Thyroid gland (tissue), 4 donors: ENCODE results near the gene URM1. TPM values are rescaled to one million over a fixed set of nuclear protein-coding genes. Genes with fewer than 3 reads are reported as not detected.

Experiments used
- DNase-seq, 2 donors: peaks; one replicate each; pipeline ENCODE4 v3.0.0-alpha.2; 2019
- H3K27ac ChIP-seq, 3 donors: fragments of 200-600 bp; sonication (generic); 1 replicate in 2 of 3; 2 replicates in 1 of 3; pipeline ENCODE4 v1.5.1; 2016 to 2019; ENCODE audit warnings: mild to moderate bottlenecking in 1 of 3, moderate library complexity in 1 of 3
- H3K27me3 ChIP-seq: fragments of 200-600 bp; sonication (generic); one replicate; pipeline ENCODE4 v1.5.1; 2019
- H3K36me3 ChIP-seq, 2 donors: fragments of 200-600 bp; sonication (generic); one replicate each; pipeline ENCODE4 v1.5.1; 2016 to 2019
- H3K4me1 ChIP-seq, 2 donors: fragments of 200-600 bp; sonication (generic); one replicate each; pipeline ENCODE4 v1.5.1; 2017 to 2019
- H3K4me3 ChIP-seq, 3 donors: fragments of 200-600 bp; sonication (generic); replicated peaks in 1 of 3; 1 replicate in 2 of 3; 2 replicates in 1 of 3; pipeline ENCODE4 v1.5.1; 2016; ENCODE audit warnings: mild to moderate bottlenecking in 1 of 3
- H3K9me3 ChIP-seq: fragments of 200-600 bp; sonication (generic); one replicate; pipeline ENCODE4 v1.5.1; 2017
- POLR2A ChIP-seq, 2 donors: fragments of 450-650 bp; IDR thresholded peaks; one replicate each; pipeline ENCODE4 v1.6.1; 2017; ENCODE audit warnings: antibody characterized with exemption in 2 of 2, mild to moderate bottlenecking in 2 of 2, moderate library complexity in 1 of 2
- WGBS, 2 donors: methylation state at CpG; one replicate each; pipeline ENCODE4 v1.1.5; 2017; 5-methylcytosine and 5-hydroxymethylcytosine counted together
- intact Hi-C: fragments of 100-400 bp; cut with DNase I; formaldehyde crosslinking; loops from one replicate; pipeline ENCODE4 v1.15.1; 2023
- total RNA-seq, 4 donors: library from RNA; depleted of rRNA; stranded (reverse); fragments of >200 nt; gene quantifications; one replicate each; pipeline ENCODE4 v1.2.3, GENCODE V29; 2016
- TF ChIP-seq, protein P1 (sequence below), 6 experiments: fragments of 200-600 bp in 3 of 6; fragments of 450-650 bp in 3 of 6; sonication (generic) in 3 of 6; IDR thresholded peaks; one replicate each; pipeline ENCODE4 v1.5.1; 2016 to 2019; ENCODE audit warnings: antibody characterized with exemption in 6 of 6, mild to moderate bottlenecking in 2 of 6, inconsistent platforms in 1 of 6, moderate library complexity in 1 of 6

The URM1 gene
- total RNA-seq, 4 donors from 2014 or later: 24.3 to 39.4 (median 31.2) TPM

DNA sequence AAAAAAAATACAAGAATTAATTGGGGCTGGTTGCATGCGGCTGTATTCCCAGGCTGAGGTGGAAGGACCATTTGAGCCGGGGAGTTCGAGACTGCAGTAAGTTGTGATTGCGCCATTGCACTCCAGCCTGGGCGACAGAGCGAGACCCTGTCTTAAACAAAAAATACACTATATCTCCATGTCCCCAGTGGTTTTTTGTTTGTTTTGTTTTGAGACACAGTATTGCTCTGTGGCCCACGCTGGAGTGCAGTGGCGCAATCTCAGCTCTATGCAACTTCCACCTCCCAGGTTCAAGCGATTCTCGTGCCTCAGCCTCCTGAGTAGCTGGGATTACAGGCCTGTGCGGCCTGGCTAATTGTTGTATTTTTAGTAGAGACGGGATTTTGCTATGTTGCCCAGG, 47.4 kb upstream of the URM1 start:
- no peaks in the 10 kb centered on the region for H3K9me3 ChIP-seq
- H3K4me1 ChIP-seq: peaks cover 5 to 22% of the 10 kb centered on the region in 2 donors
- 77% methylated on average over 12 of the region's 12 CpGs for WGBS, 2 donors
- TF ChIP-seq, protein P1, sequence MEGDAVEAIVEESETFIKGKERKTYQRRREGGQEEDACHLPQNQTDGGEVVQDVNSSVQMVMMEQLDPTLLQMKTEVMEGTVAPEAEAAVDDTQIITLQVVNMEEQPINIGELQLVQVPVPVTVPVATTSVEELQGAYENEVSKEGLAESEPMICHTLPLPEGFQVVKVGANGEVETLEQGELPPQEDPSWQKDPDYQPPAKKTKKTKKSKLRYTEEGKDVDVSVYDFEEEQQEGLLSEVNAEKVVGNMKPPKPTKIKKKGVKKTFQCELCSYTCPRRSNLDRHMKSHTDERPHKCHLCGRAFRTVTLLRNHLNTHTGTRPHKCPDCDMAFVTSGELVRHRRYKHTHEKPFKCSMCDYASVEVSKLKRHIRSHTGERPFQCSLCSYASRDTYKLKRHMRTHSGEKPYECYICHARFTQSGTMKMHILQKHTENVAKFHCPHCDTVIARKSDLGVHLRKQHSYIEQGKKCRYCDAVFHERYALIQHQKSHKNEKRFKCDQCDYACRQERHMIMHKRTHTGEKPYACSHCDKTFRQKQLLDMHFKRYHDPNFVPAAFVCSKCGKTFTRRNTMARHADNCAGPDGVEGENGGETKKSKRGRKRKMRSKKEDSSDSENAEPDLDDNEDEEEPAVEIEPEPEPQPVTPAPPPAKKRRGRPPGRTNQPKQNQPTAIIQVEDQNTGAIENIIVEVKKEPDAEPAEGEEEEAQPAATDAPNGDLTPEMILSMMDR (IDR thresholded peaks at IDR 0.05): no peak
- TF ChIP-seq POLR2A (IDR thresholded peaks at IDR 0.05): no peak
- H3K27ac ChIP-seq: no peak overlapping the region
- no peaks in the 10 kb centered on the region for H3K27me3 ChIP-seq
- DNase-seq: no peak
- intact Hi-C loops: loop anchor here (5.0 kb wide), 1 partner anchor 46 kb away; the partner anchor contains the start of genes GOLGA2 and SWI5
- peak overlapping the region in 1 of 3 donors; percentile 82 for H3K4me3 ChIP-seq
- peaks cover 4 to 15% of the 10 kb centered on the region in 2 donors for H3K36me3 ChIP-seq

DNA sequence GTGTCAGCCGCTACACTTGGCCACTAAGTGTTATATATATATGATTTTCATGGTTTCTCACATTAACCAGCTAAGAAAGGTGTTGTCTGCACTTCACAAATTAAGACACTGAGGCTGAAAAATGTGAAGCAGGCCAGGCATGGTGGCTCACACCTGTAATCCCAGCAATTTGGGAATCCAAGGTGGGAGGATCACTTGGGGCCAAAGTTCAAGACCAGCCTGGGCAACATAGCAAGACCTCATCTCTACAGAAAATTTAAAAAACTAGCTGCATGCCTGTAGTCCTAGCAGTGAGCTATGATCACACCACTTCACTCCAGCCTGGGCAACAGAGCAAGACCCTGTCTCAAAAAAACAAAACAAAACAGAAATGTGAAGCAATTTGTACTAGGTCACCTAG, 46.8 kb upstream of the URM1 start:
- H3K27ac ChIP-seq: no peak overlapping the region
- 92 to 100% methylated on average over 1 of the region's 1 CpG for WGBS, 2 donors
- peaks cover 4 to 15% of the 10 kb centered on the region in 2 donors for H3K36me3 ChIP-seq
- TF ChIP-seq, protein P1 (IDR thresholded peaks at IDR 0.05): no peak
- TF ChIP-seq POLR2A (IDR thresholded peaks at IDR 0.05): no peak
- intact Hi-C loops: loop anchor here (5.0 kb wide), 1 partner anchor 47 kb away; the partner anchor contains the start of genes GOLGA2 and SWI5
- peaks cover 5 to 22% of the 10 kb centered on the region in 2 donors for H3K4me1 ChIP-seq
- no peak overlapping the region for H3K4me3 ChIP-seq
- DNase-seq: no peak
- H3K27me3 ChIP-seq: no peaks in the 10 kb centered on the region
- H3K9me3 ChIP-seq: no peaks in the 10 kb centered on the region

DNA sequence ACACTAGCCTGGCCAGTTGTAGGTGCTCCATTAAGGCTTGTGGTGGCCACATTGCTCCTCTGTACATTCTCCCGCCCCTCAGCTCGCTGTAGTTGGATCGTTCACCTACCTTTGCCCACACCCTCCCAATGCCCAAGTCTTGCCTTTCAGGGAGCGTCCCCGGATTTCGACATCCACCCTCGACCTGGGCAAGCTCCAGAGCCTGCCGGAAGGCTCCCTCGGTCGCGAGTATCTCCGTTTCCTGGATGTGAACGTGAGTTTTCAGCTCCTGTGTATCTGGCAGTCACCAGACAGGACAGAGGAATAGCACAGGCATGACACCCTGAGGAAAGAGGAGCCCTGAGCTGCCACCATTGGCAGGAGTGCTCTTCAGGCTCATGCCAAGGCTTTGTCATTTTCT, 45.5 kb upstream of the URM1 start:
- intact Hi-C loops: no loop called here
- WGBS, 2 donors: 91 to 93% methylated on average over 13 of the region's 13 CpGs

DNA sequence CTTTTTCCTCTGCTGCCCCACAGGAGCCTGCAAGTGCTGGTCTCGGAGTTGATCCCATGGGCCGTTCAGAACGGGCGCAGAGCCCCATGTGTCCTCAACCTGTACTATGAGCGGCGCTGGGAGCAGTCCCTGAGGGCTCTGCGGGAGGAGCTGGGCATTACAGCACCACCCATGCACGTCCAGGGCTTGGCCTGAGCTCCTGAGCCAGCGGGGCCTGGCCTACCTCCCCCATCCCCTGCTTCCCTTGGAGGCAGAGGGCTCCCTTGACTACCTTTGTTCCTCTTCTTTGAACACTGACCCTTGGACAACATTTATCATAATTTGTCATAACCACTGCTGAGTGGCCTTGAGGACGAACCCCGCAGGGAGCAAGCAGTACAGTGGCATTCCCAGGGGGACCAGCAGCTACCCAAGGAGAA, 37.7 kb upstream of the URM1 start:
- peaks cover 0 to 32% of the 10 kb centered on the region in 2 donors for H3K4me1 ChIP-seq
- 33% methylated on average over 8 of the region's 11 CpGs; no CpG with 5 or more reads in 1 of the 2 donors for WGBS, 2 donors
- H3K4me3 ChIP-seq: no peak overlapping the region
- intact Hi-C loops: no loop called here
- H3K27ac ChIP-seq: no peak overlapping the region
- H3K9me3 ChIP-seq: no peaks in the 10 kb centered on the region
- no peak for TF ChIP-seq POLR2A (IDR thresholded peaks at IDR 0.05)
- TF ChIP-seq, protein P1 (IDR thresholded peaks at IDR 0.05): no peak
- DNase-seq: peak; percentile 82 to 87
- H3K27me3 ChIP-seq: no peaks in the 10 kb centered on the region
- H3K36me3 ChIP-seq: peaks cover 0 to 3% of the 10 kb centered on the region in 2 donors

More for the DNA sequence above, 45.5 kb upstream of the URM1 start:
- H3K36me3 ChIP-seq: peaks cover 4 to 15% of the 10 kb centered on the region in 2 donors
- no peak overlapping the region for H3K27ac ChIP-seq
- no peak overlapping the region for H3K4me3 ChIP-seq
- TF ChIP-seq, protein P1 (IDR thresholded peaks at IDR 0.05): no peak
- no peak for TF ChIP-seq POLR2A (IDR thresholded peaks at IDR 0.05)
- no peaks in the 10 kb centered on the region for H3K9me3 ChIP-seq
- no peak for DNase-seq
- H3K4me1 ChIP-seq: peaks cover 5 to 22% of the 10 kb centered on the region in 2 donors
- no peaks in the 10 kb centered on the region for H3K27me3 ChIP-seq

DNA sequence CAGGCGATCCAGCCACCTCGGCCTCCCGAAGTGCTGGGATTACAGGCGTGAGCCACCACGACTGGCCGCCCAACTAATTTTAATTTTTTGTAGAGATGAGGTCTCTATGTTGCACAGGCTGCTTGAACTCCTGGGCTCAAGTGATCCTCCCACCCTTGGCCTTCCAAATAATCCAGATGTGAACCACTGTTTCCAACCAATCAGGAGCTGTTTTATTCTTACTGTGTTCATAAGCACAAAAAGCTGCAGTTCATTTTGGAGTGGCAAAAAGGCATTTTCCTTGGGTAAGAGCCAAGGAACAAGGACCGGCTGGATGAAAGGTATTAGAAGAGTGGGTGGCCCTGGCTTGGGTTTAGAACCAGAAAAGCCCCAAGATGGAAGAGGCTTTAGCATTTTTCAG, 36.0 kb upstream of the URM1 start:
- peak; percentile 19 to 29 for DNase-seq
- H3K4me3 ChIP-seq: no peak overlapping the region
- intact Hi-C loops: no loop called here
- TF ChIP-seq POLR2A (IDR thresholded peaks at IDR 0.05): no peak
- H3K4me1 ChIP-seq: peaks cover 0 to 41% of the 10 kb centered on the region in 2 donors
- WGBS, 2 donors: 81% methylated on average over 7 of the region's 7 CpGs
- H3K9me3 ChIP-seq: no peaks in the 10 kb centered on the region
- H3K36me3 ChIP-seq: peaks cover 0 to 3% of the 10 kb centered on the region in 2 donors
- no peaks in the 10 kb centered on the region for H3K27me3 ChIP-seq
- H3K27ac ChIP-seq: no peak overlapping the region
